Activated T-helper 1 cell treated with anti-CD3 and anti-CD28 coated beads, Interleukin-2, amount 50 U/mL, for 16 hours (primary cell): ENCODE measurements around the gene MAVS.
"Not testable (repeated sequence)": the region's sequence is repeated elsewhere in the genome, so short reads cannot be mapped to it uniquely, and the experiment has no call there.

Experiments used
- DNase-seq, 2 donors: peaks; one replicate each; pipeline ENCODE4 v3.0.0-alpha.2; 2020; ENCODE audit warnings: low read depth in 1 of 2, low spot score in 1 of 2

The MAVS gene

GRCh38 chr20:3847429-3847940 is 851 bp downstream of the MAVS start:
- no peak for DNase-seq

DNA sequence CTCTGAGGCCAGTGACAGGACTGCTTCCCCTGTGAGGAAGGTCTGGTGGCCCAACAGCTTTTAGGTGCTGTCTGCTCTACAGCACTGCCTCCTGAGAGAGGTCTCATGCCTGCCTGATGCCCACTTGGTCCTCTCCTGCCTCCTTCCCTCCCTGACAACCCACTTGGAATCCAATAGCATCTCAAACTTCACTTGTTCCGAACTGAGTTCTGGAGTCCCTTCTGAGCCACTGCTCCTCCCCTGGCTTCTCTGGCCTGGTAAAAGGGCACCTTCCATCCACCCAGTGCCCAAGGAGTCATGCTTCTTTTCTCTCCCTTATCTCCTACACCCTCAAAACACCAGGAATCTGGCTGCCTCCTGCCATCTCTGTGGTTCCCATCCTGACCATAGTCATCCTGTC is 1.9 kb downstream of the MAVS start:
- no peak for DNase-seq

- no peak for DNase-seq
These were observed 7.8 kb downstream of the MAVS start for GRCh38 chr20:3854462-3854871.

DNA sequence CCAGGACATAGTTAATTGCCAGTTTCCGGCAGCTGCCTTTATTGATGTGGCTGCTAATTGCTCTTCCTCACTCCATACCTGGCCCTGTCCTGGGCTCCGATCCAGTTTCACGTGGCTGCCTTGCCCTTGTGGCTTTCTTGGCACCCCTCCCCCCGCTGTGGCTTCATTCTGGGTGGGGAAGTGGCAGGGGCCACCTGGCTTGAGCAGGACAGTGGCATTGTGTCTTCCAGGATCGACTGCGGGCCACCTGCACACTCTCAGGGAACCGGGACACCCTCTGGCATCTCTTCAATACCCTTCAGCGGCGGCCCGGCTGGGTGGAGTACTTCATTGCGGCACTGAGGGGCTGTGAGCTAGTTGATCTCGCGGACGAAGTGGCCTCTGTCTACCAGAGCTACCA is 10.8 kb downstream of the MAVS start:
- DNase-seq: no peak

GRCh38 chr20:3858689-3859088 is 12.1 kb downstream of the MAVS start:
- no peak for DNase-seq

GRCh38 chr20:3861191-3861590 is 14.6 kb downstream of the MAVS start:
- no peak for DNase-seq

DNA sequence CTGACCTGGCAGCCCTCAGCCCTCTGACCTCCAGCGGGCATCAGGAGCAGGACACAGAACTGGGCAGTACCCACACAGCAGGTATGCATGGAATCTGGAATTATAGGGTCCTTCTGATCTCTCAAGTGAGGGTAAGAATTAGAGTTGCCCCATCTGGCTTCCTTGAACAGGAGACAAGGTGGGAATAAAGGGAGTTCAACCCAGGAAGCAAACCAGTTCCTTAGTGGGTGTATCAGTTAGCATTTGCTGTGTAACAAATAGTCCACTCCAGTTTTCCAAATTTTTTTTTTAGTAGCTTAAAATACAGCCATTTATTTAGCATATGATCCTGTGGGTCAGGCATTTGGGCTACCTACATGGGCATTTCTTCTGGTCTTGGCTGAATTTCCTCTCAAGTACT is 15.7 kb downstream of the MAVS start:
- DNase-seq: no peak

- DNase-seq: no peak
These were observed 16.7 kb downstream of the MAVS start for GRCh38 chr20:3863317-3863716.

- no peak for DNase-seq
These were observed 17.9 kb downstream of the MAVS start for GRCh38 chr20:3864518-3864917.

- no peak for DNase-seq
These were observed 18.7 kb downstream of the MAVS start for GRCh38 chr20:3865152-3865886.

GRCh38 chr20:3865887-3866407 is 19.3 kb downstream of the MAVS start:
- no peak for DNase-seq

- DNase-seq: no peak
These were observed 19.8 kb downstream of the MAVS start for GRCh38 chr20:3866464-3866863.

DNA sequence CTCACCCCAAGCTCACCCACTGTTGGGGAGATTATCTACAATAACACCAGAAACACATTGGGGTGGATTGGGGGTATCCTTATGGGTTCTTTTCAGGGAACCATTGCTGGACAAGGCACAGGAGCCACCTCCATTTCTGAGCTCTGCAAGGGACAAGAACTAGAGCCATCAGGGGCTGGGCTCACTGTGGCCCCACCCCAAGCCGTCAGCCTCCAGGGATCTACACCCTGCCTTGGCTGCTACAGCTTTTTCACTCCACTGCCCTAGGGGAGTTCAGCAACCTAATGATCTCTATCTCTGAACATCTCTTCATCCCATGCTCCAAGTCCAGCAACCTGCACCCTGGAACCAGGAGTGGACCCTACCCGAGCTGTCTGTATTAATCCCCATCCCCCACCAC is 21.2 kb downstream of the MAVS start:
- no peak for DNase-seq

DNA sequence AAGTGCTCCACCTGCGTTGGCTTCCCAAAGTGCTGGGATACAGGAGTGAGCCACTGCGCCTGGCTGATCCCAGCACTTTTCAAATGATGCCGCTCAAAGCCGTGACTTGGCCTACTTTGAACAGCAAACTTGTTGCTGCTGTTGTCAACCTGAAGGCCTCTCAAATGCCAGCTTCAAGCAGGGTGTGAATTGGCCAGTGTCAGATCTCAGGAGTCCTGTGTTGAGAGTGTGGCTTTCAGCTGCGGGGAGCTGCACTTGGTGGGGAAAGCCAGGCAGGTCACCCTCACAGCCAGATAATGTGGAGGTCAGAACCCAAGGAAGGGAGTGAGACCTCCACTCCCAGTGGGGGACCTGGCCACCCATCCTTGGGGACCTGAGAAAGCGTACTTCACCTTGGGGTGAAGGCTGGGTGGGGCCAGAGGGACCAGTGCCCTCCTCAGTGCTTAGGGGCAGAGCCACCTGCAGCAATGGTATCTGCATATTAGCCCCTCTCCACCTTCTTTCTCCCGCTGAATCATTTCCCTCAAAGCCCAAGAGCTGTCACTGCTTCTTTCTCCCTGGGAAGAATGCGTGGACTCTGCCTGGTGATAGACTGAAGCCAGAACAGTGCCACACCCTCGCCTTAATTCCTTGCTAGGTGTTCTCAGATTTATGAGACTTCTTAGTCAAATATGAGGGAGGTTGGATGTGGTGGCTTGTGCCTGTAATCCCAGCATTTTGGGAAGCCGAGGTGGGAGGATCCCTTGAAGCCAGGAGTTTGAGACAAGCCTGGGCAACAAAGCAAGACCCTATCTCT is 23.4 kb downstream of the MAVS start:
- DNase-seq: no peak

GRCh38 chr20:3871550-3872265 is 25.1 kb downstream of the MAVS start:
- no peak for DNase-seq

- DNase-seq: no peak
These were observed 26.9 kb downstream of the MAVS start for GRCh38 chr20:3873507-3873906.

DNA sequence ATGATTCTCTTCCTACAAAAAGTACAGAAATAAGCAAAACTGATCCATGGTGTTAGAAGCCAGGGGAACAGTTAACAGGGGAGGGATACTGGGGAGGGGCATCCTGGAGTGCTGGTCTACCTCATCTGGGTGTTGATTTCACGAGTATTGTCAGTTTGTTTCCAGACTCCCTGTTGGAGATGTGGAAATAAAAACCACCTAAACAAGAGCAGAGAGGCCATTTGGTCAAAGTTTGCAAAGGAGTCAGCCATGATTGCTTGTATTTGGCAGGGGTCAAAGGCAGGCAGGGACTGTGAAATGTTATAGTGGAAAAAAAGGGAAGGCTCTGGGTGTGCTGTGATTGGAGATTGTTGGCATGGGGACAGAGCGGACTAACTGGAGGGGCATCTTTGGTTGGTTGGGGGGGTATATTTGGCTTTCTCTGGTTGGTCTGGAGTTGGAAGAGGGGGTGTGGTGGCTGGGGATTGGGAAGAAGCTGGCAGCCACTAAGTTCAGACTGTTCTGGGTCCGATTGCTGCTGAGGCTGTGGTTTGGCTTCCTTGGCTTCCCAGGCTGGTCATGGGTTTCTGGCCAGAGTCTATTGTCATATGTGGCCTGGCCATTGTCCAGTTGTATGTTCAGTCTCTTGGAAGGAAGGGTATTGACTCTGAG is 27.7 kb downstream of the MAVS start:
- no peak for DNase-seq

- DNase-seq: no peak
These were observed 28.8 kb downstream of the MAVS start for GRCh38 chr20:3875378-3875974.

DNA sequence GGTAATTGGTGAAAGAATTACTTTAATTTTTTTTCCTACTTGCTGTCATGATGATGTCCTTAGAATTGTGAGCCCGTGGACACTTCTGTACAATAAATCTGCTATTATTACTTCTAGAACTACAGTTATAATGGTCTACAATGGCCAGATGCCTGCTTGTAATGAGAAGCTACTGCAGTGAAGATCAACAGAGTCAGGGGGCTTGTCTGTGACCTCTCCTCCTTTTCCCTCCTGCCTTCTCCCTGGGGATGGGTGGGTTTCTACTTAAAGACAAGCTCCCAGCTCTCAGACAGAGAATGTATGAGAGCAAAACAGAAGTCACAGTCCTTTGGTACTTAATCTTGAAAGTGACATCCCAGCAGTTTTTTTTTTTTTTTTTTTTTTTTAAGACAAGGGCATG is 29.4 kb downstream of the MAVS start:
- no peak for DNase-seq

DNA sequence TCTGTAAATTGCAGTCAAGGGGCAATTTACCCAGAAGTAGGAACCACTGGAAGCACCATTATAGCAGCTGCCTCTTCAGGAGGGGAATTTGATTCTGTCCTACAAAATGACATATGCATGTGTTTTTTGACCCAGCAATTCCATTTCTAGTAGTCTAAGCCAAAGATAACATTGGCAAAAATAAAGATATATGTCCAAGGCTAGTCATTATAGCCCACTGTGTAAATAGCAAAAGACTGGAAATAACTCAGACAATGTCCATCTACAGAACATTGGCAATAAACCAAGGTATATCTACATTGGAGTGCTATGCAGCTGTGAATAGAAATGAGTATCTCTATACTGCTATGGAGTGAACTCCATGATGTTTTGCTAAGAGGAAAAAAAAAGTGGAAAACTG is 30.0 kb downstream of the MAVS start:
- no peak for DNase-seq

GRCh38 chr20:3878921-3879274 is 32.3 kb downstream of the MAVS start:
- not testable (repeated sequence) for DNase-seq
